ENCODE results near the gene FBF1. TPM values are rescaled to one million over a fixed set of nuclear protein-coding genes. Genes with fewer than 3 reads are reported as not detected.

FBF1 gene
- total and polyA plus RNA-seq, 2 of the 4 experiments (the other 2 are of a cell fraction): 4.5 to 8.0 TPM

- peak overlapping the region; percentile 18; the same call in 1 of the 2 replicates for H2BK20ac ChIP-seq (ENCODE audit: low read depth, low read length)
- H3K4ac ChIP-seq (ENCODE audit: low read depth, low read length): peak overlapping the region; percentile 93
- peak overlapping the region; percentile 90 for H4K5ac ChIP-seq (ENCODE audit: low read depth, low read length)
- no TSS peak for BruUV-seq (replicated peaks)
- H3K14ac ChIP-seq (replicated peaks; ENCODE audit: low read depth, low read length): peak overlapping the region; percentile 98
- dilution Hi-C loops (cut with HindIII; ENCODE audit: low sequenced_read_pairs, unreplicated experiment) (no loop called here), intact Hi-C loops (cut with micrococcal nuclease) (loop anchor here (1.0 kb wide), 1 partner anchor 74 kb away; no protein-coding TSS in a partner anchor), in situ Hi-C loops (cut with MboI; ENCODE audit: low sequenced_read_pairs) (no loop called here)
- peaks cover 26 to 75% of the 10 kb centered on the region in 2 experiments for H3K79me1 ChIP-seq (ENCODE audit: low read depth in 1 of 2, low read length in 2 of 2)
- H3K27me3 ChIP-seq (ENCODE audit: control insufficient read depth, insufficient read depth, low read length): no peaks in the 10 kb centered on the region
- peak overlapping the region; percentile 77 for H2BK5ac ChIP-seq (ENCODE audit: low read depth, low read length, poor library complexity, severe bottlenecking)
- H3K18ac ChIP-seq (ENCODE audit: low read depth, low read length): peak overlapping the region; percentile 74
- H3K9me1 ChIP-seq (ENCODE audit: insufficient read depth, low read length): peaks cover 21% of the 10 kb centered on the region
- 0 out of 2 replicates have a peak, but pooled peaks cover 3% of the 10 kb centered on the region for H3K36me3 ChIP-seq (ENCODE audit: control insufficient read depth, insufficient read depth, low read length)
- no peak overlapping the region for H2BK15ac ChIP-seq (ENCODE audit: low read depth, low read length)
- peak overlapping the region; percentile 92 for H2AK9ac ChIP-seq (replicated peaks; ENCODE audit: low read depth, low read length, poor library complexity)
- ATAC-seq (ENCODE audit: low read depth) (peak; percentile 16), DNase-seq (peak; percentile 79)
- peak overlapping the region; percentile 93 for H3K27ac ChIP-seq (ENCODE audit: insufficient read depth, low read length)
- 2% methylated on average over 9 of the region's 19 CpGs; no CpG with 5 or more reads in 1 of the 2 experiments for WGBS, 2 experiments (ENCODE audit: extremely low coverage in 2 of 2, insufficient read length in 1 of 2)
- peak overlapping the region; percentile 33; the same call in 1 of the 2 replicates for H2BK120ac ChIP-seq (ENCODE audit: low read depth, low read length)
- H3K4me1 ChIP-seq (ENCODE audit: control insufficient read depth, insufficient read depth, low read length): peaks cover 7% of the 10 kb centered on the region; the same call in 1 of the 2 replicates
- CTCF ChIA-PET: no interaction called here
- H2AFZ ChIP-seq (replicated peaks; ENCODE audit: low read length, poor library complexity): peak overlapping the region; percentile 98
- no peak for TF ChIP-seq NFE2L2 (IDR thresholded peaks at IDR 0.05; ENCODE audit: low read depth, low read length)
- TF ChIP-seq USF2 (IDR thresholded peaks at IDR 0.05; ENCODE audit: low read depth, low read length): no peak
- TF ChIP-seq FOS (IDR thresholded peaks at IDR 0.05; ENCODE audit: low read depth, low read length): no peak; the same call in 1 of the 2 replicates
- TF ChIP-seq RCOR1 (IDR thresholded peaks at IDR 0.05; ENCODE audit: insufficient replicate concordance, low read length): peak; percentile 11
- TF ChIP-seq POLR2A (IDR thresholded peaks at IDR 0.05; ENCODE audit: low read depth, low read length): peak; percentile 81
- no peak for TF ChIP-seq MXI1 (IDR thresholded peaks at IDR 0.05; ENCODE audit: borderline replicate concordance, low read depth, low read length)
- no peak for TF ChIP-seq SMC3 (IDR thresholded peaks at IDR 0.05; ENCODE audit: low read depth, low read length)
- no peak for TF ChIP-seq BHLHE40 (IDR thresholded peaks at IDR 0.05; ENCODE audit: low read depth, low read length)
- H4K20me1 ChIP-seq (ENCODE audit: insufficient read depth, low read length): 0 out of 2 replicates have a peak, but pooled peaks cover 3% of the 10 kb centered on the region
- H3K4me2 ChIP-seq (ENCODE audit: low read depth, low read length): peak overlapping the region; percentile 87
- peak overlapping the region; percentile 87 for H3K9ac ChIP-seq (ENCODE audit: low read depth, low read length)
- POLR2A ChIA-PET (ENCODE audit: unreplicated experiment): no interaction called here
- H4K91ac ChIP-seq (ENCODE audit: insufficient read depth, low read depth, low read length): peak overlapping the region; percentile 95
- H3K23ac ChIP-seq (ENCODE audit: low read depth, low read length): peak overlapping the region; percentile 96
- peak overlapping the region; percentile 93 to 99 for H4K8ac ChIP-seq (ENCODE audit: low read depth in 2 of 2, low read length in 2 of 2)
- no peaks in the 10 kb centered on the region for H3K9me3 ChIP-seq (ENCODE audit: control insufficient read depth, insufficient read depth, low read length)
- peak overlapping the region; percentile 77 for H3K4me3 ChIP-seq (ENCODE audit: insufficient read depth, low read depth, low read length)
- H3K56ac ChIP-seq (ENCODE audit: extremely low read depth, insufficient read depth, low read length): peak overlapping the region; percentile 93
- peak overlapping the region; percentile 49 for H2AK5ac ChIP-seq (ENCODE audit: low read depth, low read length)
Measured at GRCh38 chr17:75979705-75980187, 38.9 kb upstream of the FBF1 start.
